ENCODE measurements around the gene LRRC61.

DNA sequence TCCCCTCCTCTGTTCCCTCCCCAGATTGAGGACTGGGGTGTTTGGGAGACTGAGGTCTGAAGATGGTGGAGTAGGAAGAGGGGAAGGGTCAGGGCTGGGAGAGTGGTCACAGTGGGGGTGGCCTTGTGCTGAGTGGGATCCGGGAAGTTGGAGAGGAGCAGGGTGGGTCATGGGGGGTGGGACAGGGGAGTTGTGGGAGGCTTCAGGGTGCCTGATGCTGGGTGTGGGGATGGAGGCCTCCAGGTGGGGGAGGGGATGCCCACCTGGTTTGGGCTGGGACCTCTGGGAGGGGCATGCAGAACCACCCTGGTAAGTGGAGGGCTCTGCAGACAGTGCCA lies 58.6 kb downstream of the LRRC61 start:
- no peak for TF ChIP-seq POLR2AphosphoS5 (IDR thresholded peaks at IDR 0.05; ENCODE audit: low read depth, low read length)
- TF ChIP-seq POLR2A (IDR thresholded peaks at IDR 0.05; ENCODE audit: low read depth, low read length) = no peak
- TF ChIP-seq TAF1 (IDR thresholded peaks at IDR 0.05; ENCODE audit: low read depth, low read length) = no peak
- no peak for TF ChIP-seq PAX5 (IDR thresholded peaks at IDR 0.05; ENCODE audit: insufficient read depth, low read length, severe bottlenecking)
